ENCODE data around the gene REELD1. TPM values are rescaled to one million over a fixed set of nuclear protein-coding genes. Genes with fewer than 3 reads are reported as not detected.

The REELD1 gene
- total RNA-seq, 2 donors from 2014 or later, result 1.1 TPM; not detected in 1

DNA sequence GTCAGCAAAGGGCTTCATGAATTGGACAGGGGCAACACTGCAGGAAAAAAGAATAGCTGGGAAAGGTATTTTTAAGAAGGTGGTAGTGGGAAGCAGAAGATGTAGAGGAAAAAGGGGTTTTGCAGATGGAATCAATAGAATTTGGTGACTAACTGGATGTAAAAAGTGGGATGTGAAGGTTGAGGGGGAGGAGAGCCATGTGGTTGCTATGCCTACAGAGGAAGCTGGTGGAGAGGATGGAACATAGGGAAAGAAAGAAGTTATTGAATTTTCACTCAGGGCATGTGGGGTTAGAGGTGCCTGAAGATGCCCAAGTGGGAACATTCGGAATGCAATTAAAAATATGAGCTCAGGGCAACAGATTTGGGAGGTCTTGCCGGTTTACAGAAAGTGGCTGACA, 33.0 kb downstream of the REELD1 start:
- Histone ChIP-seq H3K4me1 (ENCODE audit: control insufficient read depth in 1 of 2, low read depth in 2 of 2) (peaks cover 21 to 30% of the 10 kb centered on the region in 2 donors), H3K27ac (no peak overlapping the region), H3K4me3 (no peak overlapping the region), H3K27me3 (replicated peaks; ENCODE audit: insufficient read depth) (no peaks in the 10 kb centered on the region), H3K9me3 (no peaks in the 10 kb centered on the region), H3K36me3 (no peaks in the 10 kb centered on the region)
- TF ChIP-seq, protein P1, sequence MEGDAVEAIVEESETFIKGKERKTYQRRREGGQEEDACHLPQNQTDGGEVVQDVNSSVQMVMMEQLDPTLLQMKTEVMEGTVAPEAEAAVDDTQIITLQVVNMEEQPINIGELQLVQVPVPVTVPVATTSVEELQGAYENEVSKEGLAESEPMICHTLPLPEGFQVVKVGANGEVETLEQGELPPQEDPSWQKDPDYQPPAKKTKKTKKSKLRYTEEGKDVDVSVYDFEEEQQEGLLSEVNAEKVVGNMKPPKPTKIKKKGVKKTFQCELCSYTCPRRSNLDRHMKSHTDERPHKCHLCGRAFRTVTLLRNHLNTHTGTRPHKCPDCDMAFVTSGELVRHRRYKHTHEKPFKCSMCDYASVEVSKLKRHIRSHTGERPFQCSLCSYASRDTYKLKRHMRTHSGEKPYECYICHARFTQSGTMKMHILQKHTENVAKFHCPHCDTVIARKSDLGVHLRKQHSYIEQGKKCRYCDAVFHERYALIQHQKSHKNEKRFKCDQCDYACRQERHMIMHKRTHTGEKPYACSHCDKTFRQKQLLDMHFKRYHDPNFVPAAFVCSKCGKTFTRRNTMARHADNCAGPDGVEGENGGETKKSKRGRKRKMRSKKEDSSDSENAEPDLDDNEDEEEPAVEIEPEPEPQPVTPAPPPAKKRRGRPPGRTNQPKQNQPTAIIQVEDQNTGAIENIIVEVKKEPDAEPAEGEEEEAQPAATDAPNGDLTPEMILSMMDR (IDR thresholded peaks at IDR 0.05), result no peak
- DNase-seq (ENCODE audit: low spot score) (no peak), ATAC-seq (ENCODE audit: insufficient number of reproducible peaks, low FRiP score, low read depth) (no peak)

DNA sequence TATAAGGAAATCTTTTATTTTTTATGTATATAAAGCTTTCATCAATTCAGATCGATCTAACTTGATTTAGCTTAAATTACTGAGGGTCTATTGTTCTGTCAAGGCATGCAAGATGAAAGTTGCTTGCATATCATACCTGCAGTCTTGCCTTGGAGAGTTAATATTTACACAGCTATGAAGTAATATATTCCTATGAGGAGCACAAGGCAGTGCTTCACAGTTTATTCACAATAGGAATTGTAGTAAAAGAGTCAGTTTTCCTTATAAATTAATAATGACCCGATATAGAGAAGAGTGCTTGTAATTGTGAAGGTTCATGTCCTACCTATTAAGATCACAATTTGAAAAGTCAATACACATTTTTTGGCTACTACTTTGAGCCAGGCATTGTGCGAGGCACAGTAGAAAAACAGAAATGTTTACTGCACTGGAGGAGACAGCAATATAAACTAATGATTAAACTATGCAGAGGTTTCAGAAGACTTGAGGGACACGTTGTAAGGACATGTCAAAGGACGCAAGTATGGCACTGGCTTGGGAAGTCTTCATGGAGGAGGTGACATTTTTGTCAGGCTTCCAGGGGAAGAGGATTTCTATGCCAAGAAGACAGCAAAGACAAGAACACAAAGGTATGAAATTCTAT, 38.8 kb downstream of the REELD1 start:
- H3K36me3 ChIP-seq, result no peaks in the 10 kb centered on the region
- no peak overlapping the region for H3K4me3 ChIP-seq
- H3K27me3 ChIP-seq (replicated peaks; ENCODE audit: insufficient read depth), result no peaks in the 10 kb centered on the region
- TF ChIP-seq, protein P1 (IDR thresholded peaks at IDR 0.05), result no peak
- ATAC-seq (ENCODE audit: insufficient number of reproducible peaks, low FRiP score, low read depth), result no peak
- no peaks in the 10 kb centered on the region for H3K9me3 ChIP-seq
- no peak for DNase-seq (ENCODE audit: low spot score)
- no peaks in the 10 kb centered on the region for H3K4me1 ChIP-seq (ENCODE audit: control insufficient read depth in 1 of 2, low read depth in 2 of 2)
- H3K27ac ChIP-seq, result no peak overlapping the region

DNA sequence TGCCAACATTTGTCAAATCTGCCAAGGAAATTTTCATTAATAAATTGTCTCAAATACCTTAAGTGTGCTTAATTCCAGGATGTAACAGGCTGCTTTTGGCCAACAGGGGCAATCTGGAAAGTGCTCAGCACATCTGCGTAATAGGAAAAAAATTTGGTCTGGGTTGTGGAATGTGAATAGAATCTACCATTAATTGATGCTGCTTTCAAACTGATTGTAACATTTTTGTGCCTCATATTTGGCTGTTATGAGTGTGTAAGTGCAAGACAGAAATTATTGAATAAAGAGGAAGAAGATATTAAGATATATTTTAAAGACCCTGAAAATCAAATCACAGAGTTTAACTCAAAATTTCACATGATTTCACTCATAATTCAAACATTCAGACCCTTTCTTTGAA, 41.1 kb downstream of the REELD1 start:
- DNase-seq (ENCODE audit: low spot score) (no peak), ATAC-seq (ENCODE audit: insufficient number of reproducible peaks, low FRiP score, low read depth) (no peak)
- Histone ChIP-seq H3K4me3 (no peak overlapping the region), H3K4me1 (ENCODE audit: control insufficient read depth in 1 of 2, low read depth in 2 of 2) (no peaks in the 10 kb centered on the region), H3K27ac (no peak overlapping the region), H3K27me3 (replicated peaks; ENCODE audit: insufficient read depth) (no peaks in the 10 kb centered on the region), H3K9me3 (no peaks in the 10 kb centered on the region), H3K36me3 (no peaks in the 10 kb centered on the region)
- TF ChIP-seq, protein P1 (IDR thresholded peaks at IDR 0.05), result no peak

DNA sequence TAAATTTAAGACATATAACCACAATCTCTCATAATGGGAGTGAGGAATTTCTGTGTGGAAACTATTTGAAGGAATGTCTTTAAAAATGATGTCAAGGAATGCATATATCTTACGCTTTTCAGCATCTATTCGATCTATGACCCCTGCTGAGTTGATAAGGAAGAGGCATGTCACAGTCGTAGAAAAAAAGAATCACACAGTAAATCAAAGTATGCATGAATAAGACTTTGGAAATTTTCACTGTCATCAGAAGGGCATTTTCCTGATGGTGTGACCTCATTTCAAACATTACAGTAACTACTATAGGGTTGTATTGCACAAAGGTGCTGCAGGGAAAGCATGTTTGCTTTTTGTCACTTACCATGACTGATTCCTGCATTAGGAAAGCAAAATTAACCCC, 41.5 kb downstream of the REELD1 start:
- no peak for DNase-seq (ENCODE audit: low spot score)
- TF ChIP-seq, protein P1 (IDR thresholded peaks at IDR 0.05), result no peak
- H3K36me3 ChIP-seq, result no peaks in the 10 kb centered on the region
- H3K9me3 ChIP-seq, result no peaks in the 10 kb centered on the region
- H3K27me3 ChIP-seq (replicated peaks; ENCODE audit: insufficient read depth), result no peaks in the 10 kb centered on the region
- H3K4me3 ChIP-seq, result no peak overlapping the region
- H3K27ac ChIP-seq, result no peak overlapping the region
- H3K4me1 ChIP-seq (ENCODE audit: control insufficient read depth in 1 of 2, low read depth in 2 of 2), result no peaks in the 10 kb centered on the region
- ATAC-seq (ENCODE audit: insufficient number of reproducible peaks, low FRiP score, low read depth), result no peak

DNA sequence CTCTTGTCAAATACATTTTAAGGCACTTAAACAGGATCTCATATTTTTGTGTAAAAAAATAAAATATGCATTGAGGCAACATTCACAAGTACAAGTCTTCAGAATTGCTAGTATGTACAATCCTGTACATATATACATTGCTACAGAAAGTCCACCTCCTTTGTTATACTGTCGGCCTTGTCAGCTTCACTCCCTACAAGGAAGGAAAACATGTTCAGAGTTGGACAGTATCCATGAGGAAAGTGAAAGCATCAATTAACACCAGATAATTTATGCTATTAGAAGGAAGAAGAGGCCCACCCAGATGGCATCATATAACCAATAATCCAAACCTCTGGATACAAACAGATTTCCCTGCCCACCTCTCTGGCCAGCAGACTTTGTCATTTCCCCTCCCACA, 42.0 kb downstream of the REELD1 start:
- no peaks in the 10 kb centered on the region for H3K36me3 ChIP-seq
- H3K4me1 ChIP-seq (ENCODE audit: control insufficient read depth in 1 of 2, low read depth in 2 of 2), result no peaks in the 10 kb centered on the region
- ATAC-seq (ENCODE audit: insufficient number of reproducible peaks, low FRiP score, low read depth) (no peak), DNase-seq (ENCODE audit: low spot score) (no peak)
- H3K4me3 ChIP-seq, result no peak overlapping the region
- no peaks in the 10 kb centered on the region for H3K9me3 ChIP-seq
- TF ChIP-seq, protein P1 (IDR thresholded peaks at IDR 0.05), result no peak
- no peak overlapping the region for H3K27ac ChIP-seq
- no peaks in the 10 kb centered on the region for H3K27me3 ChIP-seq (replicated peaks; ENCODE audit: insufficient read depth)

Measured in thoracic aorta (tissue), 2 donors.